Fibroblast of skin of right biceps (primary cell): ENCODE results near the gene GALNT10.

ENCODE experiments used
- DNase-seq: peaks from one replicate; pipeline ENCODE4 v3.0.0-alpha.2; 2013

Gene GALNT10

GRCh38 chr5:154179846-154180710, 10.5 kb upstream of the GALNT10 start:
- DNase-seq: peak; percentile 59

GRCh38 chr5:154181161-154181560, 9.4 kb upstream of the GALNT10 start:
- no peak for DNase-seq

- no peak for DNase-seq
Observed at GRCh38 chr5:154189256-154189818, 1.2 kb upstream of the GALNT10 start.

- peak; percentile 82 for DNase-seq
Observed at GRCh38 chr5:154189819-154190594, 526 bp upstream of the GALNT10 start.

GRCh38 chr5:154191467-154192261, 1.1 kb downstream of the GALNT10 start:
- peak; percentile 56 for DNase-seq

GRCh38 chr5:154193283-154193682, 2.8 kb downstream of the GALNT10 start:
- DNase-seq: no peak

- peak; percentile 50 for DNase-seq
Observed at GRCh38 chr5:154193701-154194121, 3.2 kb downstream of the GALNT10 start.

- DNase-seq: peak; percentile 66
Observed at GRCh38 chr5:154194345-154195329, 4.1 kb downstream of the GALNT10 start.

GRCh38 chr5:154196281-154196680, 5.7 kb downstream of the GALNT10 start:
- no peak for DNase-seq

GRCh38 chr5:154196955-154197652, 6.6 kb downstream of the GALNT10 start:
- DNase-seq: peak; percentile 57

- DNase-seq: peak; percentile 22
Observed at GRCh38 chr5:154197801-154198491, 7.4 kb downstream of the GALNT10 start.

- DNase-seq: peak; percentile 84
Observed at GRCh38 chr5:154198611-154199230, 8.2 kb downstream of the GALNT10 start.

GRCh38 chr5:154199263-154199662, 8.7 kb downstream of the GALNT10 start:
- no peak for DNase-seq

- DNase-seq: no peak
Observed at GRCh38 chr5:154199671-154200220, 9.2 kb downstream of the GALNT10 start.

- DNase-seq: no peak
Observed at GRCh38 chr5:154200221-154200620, 9.7 kb downstream of the GALNT10 start.

- DNase-seq: no peak
Observed at GRCh38 chr5:154201108-154201769, 10.7 kb downstream of the GALNT10 start.

GRCh38 chr5:154202379-154203260, 12.1 kb downstream of the GALNT10 start:
- DNase-seq: no peak
